Muscle layer of duodenum (tissue), 2 donors: ENCODE measurements around the gene DGLUCY.
"Not testable (repeated sequence)": the region's sequence is repeated elsewhere in the genome, so short reads cannot be mapped to it uniquely, and the experiment has no call there.

Source experiments
- H3K27ac ChIP-seq: one replicate; pipeline ENCODE4 v1.7.0; 2013; ENCODE audit warnings: mild to moderate bottlenecking, low read length
- H3K27me3 ChIP-seq: one replicate; pipeline ENCODE4 v1.7.0; 2013; ENCODE audit warnings: low read depth, mild to moderate bottlenecking, control low read depth, low read length
- H3K36me3 ChIP-seq, 2 donors: one replicate each; pipeline ENCODE4 v1.7.0; 2013; ENCODE audit warnings: low read length in 2 of 2, control low read depth in 1 of 2, mild to moderate bottlenecking in 1 of 2; ENCODE audit not compliant: insufficient read depth in 2 of 2, control insufficient read depth in 1 of 2
- H3K4me1 ChIP-seq, 2 donors: one replicate each; pipeline ENCODE4 v1.7.0; 2013; ENCODE audit warnings: low read length in 2 of 2, mild to moderate bottlenecking in 2 of 2, control low read depth in 1 of 2, moderate library complexity in 1 of 2; ENCODE audit not compliant: insufficient read depth in 2 of 2, control insufficient read depth in 1 of 2
- H3K4me3 ChIP-seq, 2 donors: one replicate each; pipeline ENCODE4 v1.7.0; 2013; ENCODE audit warnings: low read length in 2 of 2, low read depth in 1 of 2, mild to moderate bottlenecking in 1 of 2
- H3K9me3 ChIP-seq, 2 donors: one replicate each; pipeline ENCODE4 v1.7.0; 2013; ENCODE audit warnings: low read length in 2 of 2, control low read depth in 1 of 2, mild to moderate bottlenecking in 1 of 2; ENCODE audit not compliant: control insufficient read depth in 1 of 2
- donor health status: healthy.

DGLUCY gene

GRCh38 chr14:91216731-91217226 lies 102.9 kb downstream of the DGLUCY start:
- H3K27ac ChIP-seq: no peak overlapping the region
- peaks cover 26 to 55% of the 10 kb centered on the region in 2 donors for H3K36me3 ChIP-seq

GRCh38 chr14:91218014-91218413 lies 104.1 kb downstream of the DGLUCY start:
- Histone ChIP-seq H3K36me3 (peaks cover 26 to 47% of the 10 kb centered on the region in 2 donors), H3K9me3 (no peaks in the 10 kb centered on the region), H3K27ac (no peak overlapping the region), H3K27me3 (no peaks in the 10 kb centered on the region), H3K4me1 (peaks cover 0 to 7% of the 10 kb centered on the region in 2 donors), H3K4me3 (no peak overlapping the region)

More at GRCh38 chr14:91216731-91217226, 102.9 kb downstream of the DGLUCY start:
- Histone ChIP-seq H3K4me1 (peaks cover 0 to 7% of the 10 kb centered on the region in 2 donors), H3K4me3 (no peak overlapping the region), H3K27me3 (no peaks in the 10 kb centered on the region), H3K9me3 (no peaks in the 10 kb centered on the region)

GRCh38 chr14:91219517-91220389 lies 105.9 kb downstream of the DGLUCY start:
- Histone ChIP-seq H3K27ac (no peak overlapping the region), H3K4me3 (no peak overlapping the region), H3K36me3 (peaks cover 33 to 51% of the 10 kb centered on the region in 2 donors), H3K4me1 (peaks cover 0 to 7% of the 10 kb centered on the region in 2 donors), H3K27me3 (no peaks in the 10 kb centered on the region), H3K9me3 (no peaks in the 10 kb centered on the region)

GRCh38 chr14:91220581-91221000 lies 106.7 kb downstream of the DGLUCY start:
- H3K27me3 ChIP-seq: no peaks in the 10 kb centered on the region
- peaks cover 34 to 53% of the 10 kb centered on the region in 2 donors for H3K36me3 ChIP-seq
- no peak overlapping the region for H3K4me3 ChIP-seq
- no peak overlapping the region for H3K27ac ChIP-seq
- no peaks in the 10 kb centered on the region for H3K9me3 ChIP-seq
- peaks cover 0 to 7% of the 10 kb centered on the region in 2 donors for H3K4me1 ChIP-seq

- Histone ChIP-seq H3K36me3 (peaks cover 30 to 46% of the 10 kb centered on the region in 2 donors), H3K27ac (no peak overlapping the region)
Measured at GRCh38 chr14:91221270-91221669, 107.4 kb downstream of the DGLUCY start.

GRCh38 chr14:91223028-91223783 lies 109.3 kb downstream of the DGLUCY start:
- H3K27ac ChIP-seq: no peak overlapping the region
- peaks cover 0 to 7% of the 10 kb centered on the region in 2 donors for H3K4me1 ChIP-seq

More at GRCh38 chr14:91221270-91221669, 107.4 kb downstream of the DGLUCY start:
- no peaks in the 10 kb centered on the region for H3K27me3 ChIP-seq
- H3K9me3 ChIP-seq: no peaks in the 10 kb centered on the region
- H3K4me3 ChIP-seq: no peak overlapping the region
- H3K4me1 ChIP-seq: peaks cover 0 to 7% of the 10 kb centered on the region in 2 donors

GRCh38 chr14:91225025-91225424 lies 111.2 kb downstream of the DGLUCY start:
- peaks cover 26 to 47% of the 10 kb centered on the region in 2 donors for H3K36me3 ChIP-seq
- no peaks in the 10 kb centered on the region for H3K9me3 ChIP-seq
- H3K27me3 ChIP-seq: no peaks in the 10 kb centered on the region
- no peak overlapping the region for H3K27ac ChIP-seq
- no peaks in the 10 kb centered on the region for H3K4me1 ChIP-seq
- no peak overlapping the region for H3K4me3 ChIP-seq

More at GRCh38 chr14:91223028-91223783, 109.3 kb downstream of the DGLUCY start:
- Histone ChIP-seq H3K36me3 (peaks cover 24 to 45% of the 10 kb centered on the region in 2 donors), H3K9me3 (no peaks in the 10 kb centered on the region), H3K4me3 (no peak overlapping the region), H3K27me3 (no peaks in the 10 kb centered on the region)

- peaks cover 18 to 45% of the 10 kb centered on the region in 2 donors for H3K36me3 ChIP-seq
- H3K27me3 ChIP-seq, H3K9me3 ChIP-seq, H3K27ac ChIP-seq, H3K4me1 ChIP-seq, H3K4me3 ChIP-seq: not testable (repeated sequence)
Measured at GRCh38 chr14:91226360-91226759, 112.5 kb downstream of the DGLUCY start.

- H3K36me3 ChIP-seq: peaks cover 18 to 45% of the 10 kb centered on the region in 2 donors
- no peaks in the 10 kb centered on the region for H3K27me3 ChIP-seq
- H3K4me3 ChIP-seq: no peak overlapping the region
- H3K4me1 ChIP-seq: peaks cover 0 to 4% of the 10 kb centered on the region in 2 donors
- no peak overlapping the region for H3K27ac ChIP-seq
- H3K9me3 ChIP-seq: peaks cover 0 to 6% of the 10 kb centered on the region in 2 donors
Measured at GRCh38 chr14:91227183-91227628, 113.3 kb downstream of the DGLUCY start.

GRCh38 chr14:91228112-91229004 lies 114.5 kb downstream of the DGLUCY start:
- peaks cover 0 to 4% of the 10 kb centered on the region in 2 donors for H3K4me1 ChIP-seq
- no peaks in the 10 kb centered on the region for H3K27me3 ChIP-seq
- peaks cover 0 to 6% of the 10 kb centered on the region in 2 donors for H3K9me3 ChIP-seq
- no peak overlapping the region for H3K27ac ChIP-seq
- no peak overlapping the region for H3K4me3 ChIP-seq
- peaks cover 14 to 41% of the 10 kb centered on the region in 2 donors for H3K36me3 ChIP-seq
